ENCODE data around the gene RALGAPA1.

GRCh38 chr14:35534208-35534872 lies 274.8 kb downstream of the RALGAPA1 start:
- TF ChIP-seq CTCF (IDR thresholded peaks at IDR 0.05; ENCODE audit: poor library complexity, severe bottlenecking) (no peak), EP300 (conservative IDR thresholded peaks at IDR 0.05; ENCODE audit: poor library complexity, severe bottlenecking) (no peak), TAF1 (IDR thresholded peaks at IDR 0.05; ENCODE audit: low read depth) (no peak), EZH2 (IDR thresholded peaks at IDR 0.05; ENCODE audit: borderline replicate concordance, insufficient read depth, low read length, poor library complexity, severe bottlenecking) (no peak), MXI1 (conservative IDR thresholded peaks at IDR 0.05; ENCODE audit: poor library complexity, severe bottlenecking) (peak; percentile 36)

Data from neural cell (in vitro differentiated cells).